NCI-H69 (cell line): ENCODE results near the gene NPEPL1.
"Not testable (repeated sequence)": the region's sequence is repeated elsewhere in the genome, so short reads cannot be mapped to it uniquely, and the experiment has no call there.

Source experiments
- DNase-seq: peaks from one replicate; lab custom pipeline; 2025; lab: John Stamatoyannopoulos, UW

NPEPL1 gene

DNA sequence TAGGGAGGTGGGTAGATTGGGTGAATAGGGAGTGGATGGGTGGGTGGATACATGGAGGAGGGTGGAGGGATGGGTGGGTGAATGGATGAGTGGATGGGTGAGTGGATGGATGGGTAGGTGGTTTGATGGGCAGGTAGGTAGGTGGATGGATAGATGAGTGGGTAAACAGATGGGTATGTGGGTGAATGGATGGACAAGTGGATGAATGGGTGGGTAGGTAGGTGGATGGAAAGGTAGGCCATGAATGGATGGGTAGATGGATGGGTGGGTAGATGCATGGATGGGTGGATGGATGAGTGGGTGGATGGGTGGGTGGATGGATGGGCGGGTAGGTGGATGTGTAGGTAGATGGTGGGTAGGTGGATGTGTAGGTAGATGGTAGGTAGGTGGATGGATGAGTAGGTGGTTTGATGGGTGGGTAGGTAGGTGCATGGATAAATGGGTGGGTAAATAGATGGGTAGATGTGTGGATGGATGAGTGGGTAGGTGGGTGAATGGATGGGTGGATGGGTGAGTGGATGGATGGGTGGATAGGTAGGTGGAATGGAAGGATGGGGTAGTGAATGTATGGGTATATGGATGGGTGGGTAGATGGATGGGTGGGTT, 51.4 kb downstream of the NPEPL1 start:
- no peak for DNase-seq

DNA sequence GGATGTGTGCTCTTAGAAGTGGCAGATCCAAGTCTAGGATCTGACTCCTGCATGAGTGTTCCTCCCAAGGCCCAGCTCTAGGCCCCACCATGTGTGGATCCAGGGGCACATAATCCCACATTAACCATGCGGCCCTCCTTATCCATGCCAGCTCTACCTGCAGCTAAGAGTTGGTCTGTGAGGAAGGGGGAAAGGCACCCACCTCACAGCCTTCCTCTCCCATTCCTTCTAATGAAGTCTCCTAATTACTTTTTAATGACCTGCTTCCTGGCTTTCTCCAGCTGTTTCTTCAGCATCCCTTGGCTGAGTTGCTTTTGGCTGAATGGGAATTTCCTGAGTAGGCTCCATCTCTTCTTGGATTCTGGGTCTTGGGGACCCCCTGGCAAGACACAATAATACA, 52.2 kb downstream of the NPEPL1 start:
- no peak for DNase-seq

GRCh38 chr20:58745391-58745790, 52.8 kb downstream of the NPEPL1 start:
- no peak for DNase-seq

DNA sequence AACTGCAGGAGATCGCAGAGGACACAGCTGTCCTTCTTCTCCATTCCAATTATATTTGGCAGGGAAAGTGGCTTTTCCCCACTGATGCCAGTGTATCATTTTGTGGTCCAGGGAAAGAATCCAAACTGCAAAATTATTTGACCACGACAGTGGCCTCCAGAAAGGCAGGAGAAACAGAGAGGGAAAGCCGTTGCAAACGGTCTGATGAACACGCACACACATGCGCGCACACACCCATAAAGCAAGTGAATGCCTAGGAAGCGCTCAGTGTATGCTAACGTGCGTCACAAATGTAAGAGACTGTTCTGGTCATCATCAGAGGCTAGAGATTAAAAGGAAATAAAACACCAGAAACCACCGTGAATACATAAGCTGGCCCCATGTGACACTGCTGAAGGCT, 54.0 kb downstream of the NPEPL1 start:
- no peak for DNase-seq

DNA sequence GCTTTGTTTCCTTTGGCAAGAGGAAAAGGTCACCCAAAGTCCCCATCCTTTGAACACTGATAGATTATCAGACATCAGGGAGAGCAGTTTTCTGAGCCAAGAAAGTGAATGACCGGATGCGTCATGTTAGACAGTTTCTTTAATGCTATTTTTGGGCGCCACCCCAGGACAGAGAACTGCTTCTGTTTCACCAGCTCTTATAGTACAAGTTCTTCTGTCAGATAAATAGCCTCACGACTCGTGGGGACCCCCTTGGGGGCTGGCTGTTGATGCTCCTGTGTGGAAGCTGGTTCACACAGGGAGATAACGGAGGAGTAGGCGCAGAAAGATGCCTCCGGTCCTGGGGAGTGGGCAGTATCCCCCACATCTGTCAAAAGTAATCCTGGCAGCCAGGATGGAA, 54.6 kb downstream of the NPEPL1 start:
- DNase-seq: no peak

DNA sequence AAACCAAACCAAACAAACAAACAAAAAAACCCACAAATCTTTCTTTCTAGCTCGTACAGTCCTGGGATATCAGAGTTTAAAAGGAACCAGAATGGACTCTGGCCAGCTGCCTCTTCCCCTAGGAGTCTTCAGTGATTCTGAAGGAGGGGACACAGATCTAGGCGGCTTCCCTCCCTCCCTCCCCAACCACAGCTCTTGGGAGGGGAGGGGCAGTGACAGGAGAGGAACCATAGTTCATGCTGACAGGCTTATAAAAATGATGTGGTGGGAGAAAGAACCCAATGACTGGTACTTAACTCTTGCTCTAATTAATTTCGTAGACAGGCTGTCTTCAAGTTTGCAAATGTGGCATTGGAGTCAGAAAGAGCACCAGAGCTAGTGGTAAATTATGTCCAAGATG, 56.0 kb downstream of the NPEPL1 start:
- DNase-seq: no peak

- DNase-seq: no peak
Observed at GRCh38 chr20:58749098-58749769, 56.6 kb downstream of the NPEPL1 start.

- DNase-seq: no peak
Observed at GRCh38 chr20:58749979-58750378, 57.4 kb downstream of the NPEPL1 start.

DNA sequence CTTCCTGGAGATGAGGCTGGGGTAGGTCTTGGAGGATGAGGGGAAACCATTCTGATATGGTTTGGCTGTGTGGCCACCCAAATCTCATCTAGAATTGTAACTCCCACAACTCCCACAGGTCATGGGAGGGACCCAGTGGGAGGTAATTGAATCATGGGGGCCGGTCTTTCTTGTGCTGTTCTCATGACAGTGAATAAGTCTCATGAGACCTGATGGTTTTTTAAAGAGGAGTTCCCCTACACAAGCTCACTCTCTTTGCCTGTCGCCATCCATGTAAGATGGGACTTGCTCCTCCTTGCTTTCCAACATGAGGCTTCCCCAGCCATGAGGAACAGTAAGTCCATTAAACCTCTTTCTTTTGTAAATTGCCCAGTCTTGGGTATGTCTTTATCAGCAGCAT, 58.1 kb downstream of the NPEPL1 start:
- DNase-seq: not testable (repeated sequence)

DNA sequence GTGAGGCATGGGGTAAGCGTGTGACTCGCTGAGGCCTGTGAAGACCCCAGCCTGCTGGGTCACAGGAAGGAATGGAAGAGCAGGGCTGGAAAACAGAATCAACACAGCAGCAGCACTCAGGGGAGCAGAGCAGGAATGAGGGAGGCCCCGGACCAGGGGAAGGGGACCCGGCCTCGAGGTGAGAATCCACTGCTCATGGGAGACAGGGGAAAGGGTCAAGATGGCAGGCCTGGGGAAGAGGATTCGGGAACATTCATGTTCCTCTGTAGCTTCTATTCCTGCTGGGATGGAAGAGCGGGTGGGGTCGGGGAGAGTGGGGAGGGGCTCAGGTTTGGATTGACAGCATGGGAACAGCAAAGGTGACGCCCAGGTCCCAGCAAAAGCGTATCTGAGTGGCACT, 59.4 kb downstream of the NPEPL1 start:
- DNase-seq: no peak

DNA sequence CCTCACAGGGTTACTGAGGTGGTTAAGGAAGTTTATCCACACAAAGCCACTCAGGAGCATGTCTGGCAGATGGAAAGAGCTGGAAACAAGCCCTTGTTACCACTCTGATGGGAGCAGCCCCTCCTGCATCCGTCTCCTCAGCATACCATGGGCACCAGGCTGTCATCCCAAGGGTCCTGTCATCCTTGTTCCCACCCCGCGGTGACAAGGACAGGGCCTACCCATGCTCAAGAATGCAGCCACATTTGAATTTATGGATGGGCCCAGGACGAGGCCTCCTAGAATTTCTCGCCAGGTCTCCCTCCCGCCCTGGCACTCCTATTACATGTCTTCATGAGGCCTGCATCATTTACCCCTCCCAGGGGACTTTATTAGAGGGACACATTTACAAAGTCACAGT, 60.0 kb downstream of the NPEPL1 start:
- DNase-seq: no peak

DNA sequence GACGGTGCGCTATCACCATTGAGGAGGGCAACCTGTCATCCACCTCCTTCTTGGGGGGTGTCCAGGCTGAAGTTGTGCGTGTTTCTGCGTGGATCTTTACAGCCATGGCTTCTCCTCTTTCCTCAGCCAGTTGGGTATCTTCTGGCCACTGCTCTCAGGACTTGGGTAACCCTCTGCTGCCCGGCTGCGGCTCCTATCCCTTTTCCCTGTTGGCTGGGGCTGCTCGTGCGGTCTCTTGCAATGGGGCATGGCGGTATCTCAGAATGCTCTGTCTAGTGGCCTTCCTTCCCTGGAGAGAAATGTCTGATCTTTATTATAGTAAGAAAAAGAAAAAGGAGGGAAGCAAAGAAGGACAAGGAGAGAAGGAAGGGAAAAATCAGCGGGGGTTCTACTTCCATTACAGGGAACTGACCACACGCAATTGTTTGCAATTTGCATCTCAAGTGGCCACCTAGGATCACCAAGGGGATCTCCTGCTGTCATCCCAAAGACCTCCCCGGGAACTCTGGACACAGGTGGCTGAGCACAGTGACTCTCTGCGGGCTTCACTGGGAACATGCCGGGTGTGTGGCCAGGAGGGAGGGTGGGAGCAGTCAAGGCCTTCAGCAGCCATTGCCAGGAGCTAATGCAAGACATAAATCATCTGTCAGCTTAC, 60.8 kb downstream of the NPEPL1 start:
- peak; percentile 42 for DNase-seq

DNA sequence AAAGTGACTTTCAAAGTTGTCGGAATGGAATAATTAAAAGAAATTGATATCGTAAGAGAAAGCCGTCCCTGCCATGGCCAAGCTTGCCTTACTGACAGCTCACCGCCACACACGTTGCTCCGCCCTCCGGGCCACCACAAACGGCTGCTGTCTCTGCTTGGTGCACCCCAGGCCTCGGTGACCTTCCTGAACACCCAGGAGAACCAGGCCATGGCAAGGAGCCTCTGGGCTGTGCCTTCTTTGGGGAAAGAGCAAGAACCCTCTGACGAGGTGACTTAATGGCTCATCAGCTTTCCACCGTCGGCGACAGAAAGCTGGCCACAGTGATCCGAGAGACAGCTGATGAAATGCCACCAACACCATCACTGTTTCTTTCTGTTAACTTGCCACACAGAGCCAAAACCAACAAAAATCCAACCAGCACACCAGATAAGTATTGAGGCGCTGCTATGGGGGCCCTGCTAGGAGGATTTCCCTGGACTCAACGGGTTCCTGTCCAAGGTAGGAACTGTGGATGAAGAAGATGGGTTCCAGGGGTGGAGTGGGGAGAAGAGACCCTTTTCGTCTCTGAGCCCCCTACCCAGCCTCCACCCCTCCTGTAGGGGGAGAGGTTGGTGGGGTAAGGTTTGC, 61.4 kb downstream of the NPEPL1 start:
- no peak for DNase-seq

DNA sequence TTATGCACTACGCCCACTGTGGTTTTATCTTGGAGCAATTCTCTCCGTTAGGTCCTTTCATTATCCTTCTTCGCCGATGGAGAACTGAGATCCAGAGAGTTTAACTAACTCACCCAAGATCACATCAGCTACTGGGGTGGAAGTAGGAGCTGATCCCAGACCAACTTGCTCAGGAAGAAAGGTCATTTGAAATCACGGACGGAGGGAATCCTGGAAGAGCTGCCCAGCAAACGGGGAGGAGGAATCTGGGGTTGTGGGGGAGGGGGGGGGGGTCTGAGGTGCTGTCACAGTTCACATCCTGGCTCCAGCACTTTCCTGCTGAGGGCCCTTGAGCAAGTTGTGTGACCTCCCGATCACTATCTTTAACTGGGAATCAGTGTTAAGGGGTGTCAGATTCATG, 62.0 kb downstream of the NPEPL1 start:
- no peak for DNase-seq

DNA sequence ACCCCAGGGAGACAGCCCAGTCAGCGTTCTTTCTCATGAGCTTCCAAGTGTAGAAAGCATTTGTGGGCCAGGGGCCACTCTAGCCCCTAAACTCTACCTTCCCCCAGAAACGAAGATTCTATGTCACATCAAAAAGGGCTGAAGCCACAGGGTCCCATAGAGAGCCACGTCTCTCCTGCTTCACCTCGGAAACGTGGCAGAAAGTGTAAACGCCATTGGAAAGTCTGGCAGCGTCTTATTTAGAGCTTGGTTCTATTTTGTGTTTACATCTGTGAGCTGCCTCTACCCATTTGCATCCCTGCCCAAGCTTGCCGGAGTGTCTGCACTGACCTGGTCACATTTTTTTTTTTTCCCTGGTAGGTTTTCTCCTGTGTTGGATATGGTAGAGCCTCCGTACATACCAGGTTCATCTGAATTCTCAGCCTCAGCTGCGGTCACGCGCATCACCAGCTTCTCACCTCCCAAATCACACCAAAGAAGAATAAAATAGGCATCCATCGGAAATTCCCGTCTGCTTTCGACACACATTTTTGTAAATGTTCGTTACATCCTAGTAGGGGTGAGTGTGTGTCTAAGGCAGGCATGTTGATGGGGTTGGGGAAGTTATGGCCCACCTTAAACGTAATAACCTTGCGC, 62.6 kb downstream of the NPEPL1 start:
- no peak for DNase-seq

DNA sequence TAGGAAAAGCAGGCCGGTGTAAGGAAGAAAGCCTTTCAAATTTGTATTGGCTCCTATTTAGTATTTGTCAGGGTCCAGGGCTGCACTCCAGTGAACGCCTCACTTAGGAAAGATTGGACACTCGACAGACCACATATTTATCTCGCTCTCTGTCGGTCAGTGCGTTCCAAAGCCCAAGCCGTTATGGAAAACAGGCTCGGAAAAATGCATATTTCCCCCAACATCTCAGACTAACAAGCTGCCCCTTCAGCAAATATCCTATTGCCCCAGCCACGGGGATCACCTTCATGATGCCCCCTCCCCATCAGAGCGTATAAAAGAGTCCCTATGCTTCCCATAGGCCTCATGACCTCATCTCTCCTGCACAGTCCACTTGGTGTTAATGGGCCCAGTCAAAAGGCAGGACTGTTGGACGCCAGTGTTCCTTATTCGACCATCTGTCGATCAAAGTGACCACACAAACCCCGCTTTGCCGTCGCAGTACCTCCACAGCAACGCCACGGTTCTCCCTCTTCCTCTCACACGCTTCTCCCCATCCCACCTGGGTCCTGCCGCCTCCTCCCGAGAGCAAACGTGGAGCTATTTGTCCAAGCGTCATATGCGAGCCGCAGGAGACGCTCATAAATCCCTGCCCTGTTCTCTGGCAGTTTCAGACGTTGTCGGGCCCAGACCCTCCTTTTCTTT, 63.3 kb downstream of the NPEPL1 start:
- DNase-seq: no peak

GRCh38 chr20:58756450-58756775, 63.8 kb downstream of the NPEPL1 start:
- DNase-seq: no peak

GRCh38 chr20:58757647-58758046, 65.0 kb downstream of the NPEPL1 start:
- DNase-seq: not testable (repeated sequence)

GRCh38 chr20:58759947-58760346, 67.3 kb downstream of the NPEPL1 start:
- no peak for DNase-seq

GRCh38 chr20:58760856-58761255, 68.3 kb downstream of the NPEPL1 start:
- DNase-seq: no peak

GRCh38 chr20:58762120-58762519, 69.5 kb downstream of the NPEPL1 start:
- DNase-seq: no peak

GRCh38 chr20:58763076-58763475, 70.5 kb downstream of the NPEPL1 start:
- no peak for DNase-seq
